Activated naive CD4-positive, alpha-beta T cell treated with anti-CD3 and anti-CD28 coated beads for 36 hours (primary cell): ENCODE data around the gene LCNL1. TPM values are rescaled to one million over a fixed set of nuclear protein-coding genes. Genes with fewer than 3 reads are reported as not detected.

Source experiments
- CTCF ChIA-PET: fragments of 350-600 bp; sonication (Branson Sonifier 250); formaldehyde crosslinking; loops from one replicate; lab custom pipeline; 2021; ENCODE audit warnings: antibody characterized with exemption; lab: Charles Lee
- DNase-seq: peaks from one replicate; pipeline ENCODE4 v3.0.0-alpha.2; 2020
- H3K27ac Mint-ChIP-seq: one replicate; pipeline ENCODE4 v1.8.0; 2021; ENCODE audit warnings: mild to moderate bottlenecking, mixed read lengths
- H3K27me3 Mint-ChIP-seq: one replicate; pipeline ENCODE4 v1.8.0; 2021; ENCODE audit warnings: low read depth, mixed read lengths
- H3K36me3 Mint-ChIP-seq: one replicate; pipeline ENCODE4 v1.8.0; 2021; ENCODE audit warnings: low read depth, mixed read lengths
- H3K4me1 Mint-ChIP-seq: one replicate; pipeline ENCODE4 v1.8.0; 2021; ENCODE audit warnings: low read depth, mixed read lengths
- H3K4me3 Mint-ChIP-seq: one replicate; pipeline ENCODE4 v1.8.0; 2021; ENCODE audit warnings: mild to moderate bottlenecking, moderate library complexity, mixed read lengths
- H3K9me3 Mint-ChIP-seq: one replicate; pipeline ENCODE4 v1.8.0; 2021; ENCODE audit warnings: mixed read lengths
- intact Hi-C: fragments of 100-400 bp; cut with micrococcal nuclease; formaldehyde crosslinking; loops from one replicate; pipeline ENCODE4 v1.15.1; 2023
- total RNA-seq, 2 experiments: library from RNA; stranded (reverse); gene quantifications; one replicate each; pipeline ENCODE4 v1.2.3, GENCODE V29; 2021

The LCNL1 gene
- total RNA-seq: not detected

GRCh38 chr9:136982232-136983051 is at the start of gene LCNL1:
Gene LCNL1 (plus strand): TSS chr9:136982993. CDS start chr9:136983587, 594 bp downstream.
- no peak within 1 kb of the TSS for H3K4me3 Mint-ChIP-seq
- H3K9me3 Mint-ChIP-seq: no peaks in the 10 kb centered on the region
- intact Hi-C loops: no loop called here
- H3K36me3 Mint-ChIP-seq: no peaks in the 10 kb centered on the region
- peaks cover 21% of the 10 kb centered on the region for H3K27me3 Mint-ChIP-seq
- H3K4me1 Mint-ChIP-seq: peaks cover 1% of the 10 kb centered on the region
- no peak within 1 kb of the TSS for H3K27ac Mint-ChIP-seq
- no peak for DNase-seq
- CTCF ChIA-PET: no interaction called here

- CTCF ChIA-PET: no interaction called here
- DNase-seq: no peak
- no peak overlapping the region for H3K27ac Mint-ChIP-seq
- intact Hi-C loops: no loop called here
- no peak overlapping the region for H3K4me3 Mint-ChIP-seq
- H3K9me3 Mint-ChIP-seq: no peaks in the 10 kb centered on the region
- H3K27me3 Mint-ChIP-seq: no peaks in the 10 kb centered on the region
- H3K36me3 Mint-ChIP-seq: peaks cover 30% of the 10 kb centered on the region
- peaks cover 17% of the 10 kb centered on the region for H3K4me1 Mint-ChIP-seq
Observed at GRCh38 chr9:136934277-136934676, 48.5 kb upstream of the LCNL1 start.

- no peaks in the 10 kb centered on the region for H3K27me3 Mint-ChIP-seq
- no peak for DNase-seq
- no peak overlapping the region for H3K27ac Mint-ChIP-seq
- H3K9me3 Mint-ChIP-seq: no peaks in the 10 kb centered on the region
- H3K4me3 Mint-ChIP-seq: no peak overlapping the region
- CTCF ChIA-PET: no interaction called here
- H3K36me3 Mint-ChIP-seq: peaks cover 31% of the 10 kb centered on the region
- intact Hi-C loops: no loop called here
- peaks cover 17% of the 10 kb centered on the region for H3K4me1 Mint-ChIP-seq
Observed at GRCh38 chr9:136935651-136936050, 47.1 kb upstream of the LCNL1 start.

DNA sequence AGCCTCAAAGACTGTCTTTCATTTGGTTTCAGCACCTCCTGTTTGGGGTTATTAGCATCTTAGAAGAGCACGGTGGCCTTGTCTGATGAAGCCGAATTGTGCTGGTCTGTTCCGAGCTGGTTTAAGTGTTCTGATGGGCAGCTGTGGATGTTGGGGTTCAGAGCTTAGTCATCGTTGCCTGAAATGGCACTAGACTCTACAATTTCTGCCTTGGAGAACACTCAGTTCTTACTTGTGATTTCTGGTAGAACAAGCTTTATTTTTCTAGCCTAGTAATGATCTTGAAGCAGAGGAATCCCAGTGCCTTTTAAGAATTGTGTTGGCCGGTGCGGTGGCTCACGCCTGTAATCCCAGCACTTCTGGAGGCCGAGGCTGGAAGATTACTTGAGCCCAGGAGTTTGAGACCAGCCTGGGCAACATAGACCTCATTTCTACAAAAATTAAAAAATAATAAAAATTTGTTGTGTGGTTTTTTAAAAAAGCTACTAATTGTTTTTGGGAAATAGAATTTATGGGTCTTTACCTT is 46.1 kb upstream of the LCNL1 start:
- H3K27ac Mint-ChIP-seq: no peak overlapping the region

DNA sequence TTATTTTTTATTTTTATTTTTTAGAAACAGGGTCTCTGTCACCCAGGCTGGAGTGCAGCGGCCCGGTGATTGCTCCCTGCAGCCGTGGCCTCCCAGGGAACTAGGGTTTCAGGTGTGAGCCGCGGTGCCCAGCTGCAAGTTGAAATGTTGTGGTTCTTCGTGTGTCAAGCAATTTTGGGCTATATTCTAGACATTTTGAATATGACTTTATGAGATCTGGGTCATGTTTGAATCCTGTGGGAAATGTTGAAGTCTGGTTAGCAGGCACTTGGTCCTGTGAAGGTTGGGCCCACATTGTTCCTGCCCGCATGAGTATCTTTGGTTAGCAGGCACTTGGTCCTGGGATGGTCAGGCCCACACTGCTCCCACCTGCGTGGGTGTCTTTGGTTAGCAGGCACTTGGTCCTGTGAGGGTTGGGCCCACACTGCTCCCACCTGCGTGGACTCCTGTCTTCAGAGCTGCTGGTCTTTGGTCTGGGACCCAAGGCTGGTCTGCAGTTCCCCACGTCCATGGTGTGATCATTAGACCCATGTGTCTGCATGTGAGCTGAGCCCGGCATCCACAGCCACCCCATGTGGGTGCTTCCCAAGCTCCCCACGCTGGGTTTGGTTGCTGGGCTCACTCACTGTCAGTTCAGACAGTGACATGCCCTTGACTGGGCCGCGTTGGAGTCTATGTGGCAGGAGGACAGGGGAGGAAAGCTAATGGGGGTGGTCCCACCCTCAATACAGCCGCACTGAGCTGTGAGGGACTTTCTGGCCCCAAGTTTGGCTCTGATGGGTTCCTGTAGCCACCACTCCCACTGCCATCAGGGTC is 45.4 kb upstream of the LCNL1 start:
- no peak overlapping the region for H3K4me3 Mint-ChIP-seq
- no peaks in the 10 kb centered on the region for H3K27me3 Mint-ChIP-seq
- no peak for DNase-seq
- peaks cover 33% of the 10 kb centered on the region for H3K36me3 Mint-ChIP-seq
- H3K4me1 Mint-ChIP-seq: peaks cover 9% of the 10 kb centered on the region
- H3K27ac Mint-ChIP-seq: no peak overlapping the region
- H3K9me3 Mint-ChIP-seq: no peaks in the 10 kb centered on the region
- CTCF ChIA-PET: interaction anchor here (1.1 to 2.4 kb wide), 2 partner anchors 11 to 95 kb away, joined by 3 to 5 read pairs; partner anchors contain the start of gene AJM1
- intact Hi-C loops: no loop called here

More for the DNA sequence above, 46.1 kb upstream of the LCNL1 start:
- Mint-ChIP-seq H3K36me3 (peaks cover 33% of the 10 kb centered on the region), H3K9me3 (no peaks in the 10 kb centered on the region), H3K4me1 (peaks cover 14% of the 10 kb centered on the region), H3K4me3 (no peak overlapping the region), H3K27me3 (no peaks in the 10 kb centered on the region)
- DNase-seq: no peak
- intact Hi-C loops: no loop called here
- CTCF ChIA-PET: interaction anchor here (1.1 kb wide), 1 partner anchor 12 kb away, joined by 3 read pairs; no protein-coding TSS in a partner anchor

DNA sequence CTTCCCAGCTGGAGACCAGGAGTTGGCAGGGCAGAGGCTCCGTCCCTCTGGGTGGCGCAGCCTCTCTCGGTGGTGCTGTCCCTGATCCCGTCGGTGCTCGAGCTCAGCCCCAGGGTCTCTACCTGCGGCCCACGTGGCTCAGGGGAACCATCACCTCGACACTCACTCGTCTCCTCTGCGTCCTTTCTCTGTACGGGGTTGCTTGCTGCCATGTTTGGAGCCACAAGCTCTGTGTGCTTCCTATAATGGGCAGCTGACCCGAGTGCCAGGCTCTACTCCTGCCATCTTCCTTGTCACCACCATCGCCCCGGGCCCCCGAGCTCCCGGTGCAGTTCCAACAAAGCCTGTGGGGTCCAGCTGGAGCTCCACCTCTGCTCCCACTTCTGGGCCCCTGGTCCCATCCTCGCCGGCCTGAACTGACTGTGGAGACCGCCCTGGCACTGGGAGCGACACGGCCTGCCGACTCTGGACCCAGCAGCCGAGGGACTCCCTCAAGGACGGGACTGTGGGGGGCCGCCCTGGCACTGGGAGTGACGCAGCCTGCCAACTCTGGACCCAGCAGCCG is 43.3 kb upstream of the LCNL1 start:
- DNase-seq: no peak
- CTCF ChIA-PET: interaction anchor here (0.6 to 2.4 kb wide), 3 partner anchors 15 to 107 kb away, joined by 3 to 5 read pairs (median 3); partner anchors contain the start of gene AJM1
- Mint-ChIP-seq H3K4me3 (no peak overlapping the region), H3K4me1 (peaks cover 5% of the 10 kb centered on the region), H3K36me3 (peaks cover 31% of the 10 kb centered on the region), H3K27ac (peak overlapping the region; percentile 8), H3K9me3 (no peaks in the 10 kb centered on the region), H3K27me3 (no peaks in the 10 kb centered on the region)
- intact Hi-C loops: no loop called here

GRCh38 chr9:136939996-136940525 is 42.7 kb upstream of the LCNL1 start:
- Mint-ChIP-seq H3K27me3 (no peaks in the 10 kb centered on the region), H3K4me1 (peaks cover 9% of the 10 kb centered on the region), H3K9me3 (no peaks in the 10 kb centered on the region), H3K4me3 (no peak overlapping the region), H3K36me3 (peaks cover 29% of the 10 kb centered on the region), H3K27ac (no peak overlapping the region)
- no peak for DNase-seq
- CTCF ChIA-PET: interaction anchor here (2.4 kb wide), 1 partner anchor 98 kb away, joined by 5 read pairs; the partner anchor contains the start of gene AJM1
- intact Hi-C loops: no loop called here

- Mint-ChIP-seq H3K27ac (no peak overlapping the region), H3K4me1 (peaks cover 9% of the 10 kb centered on the region), H3K4me3 (no peak overlapping the region), H3K27me3 (no peaks in the 10 kb centered on the region), H3K36me3 (peaks cover 29% of the 10 kb centered on the region), H3K9me3 (no peaks in the 10 kb centered on the region)
- DNase-seq: no peak
- intact Hi-C loops: no loop called here
- CTCF ChIA-PET: no interaction called here
Observed at GRCh38 chr9:136940526-136941230, 42.1 kb upstream of the LCNL1 start.

GRCh38 chr9:136941231-136942111 is 41.3 kb upstream of the LCNL1 start:
- H3K27ac Mint-ChIP-seq: no peak overlapping the region
- CTCF ChIA-PET: no interaction called here
- peaks cover 9% of the 10 kb centered on the region for H3K4me1 Mint-ChIP-seq
- H3K27me3 Mint-ChIP-seq: no peaks in the 10 kb centered on the region
- H3K9me3 Mint-ChIP-seq: no peaks in the 10 kb centered on the region
- no peak for DNase-seq
- H3K4me3 Mint-ChIP-seq: no peak overlapping the region
- H3K36me3 Mint-ChIP-seq: peaks cover 26% of the 10 kb centered on the region
- intact Hi-C loops: no loop called here

DNA sequence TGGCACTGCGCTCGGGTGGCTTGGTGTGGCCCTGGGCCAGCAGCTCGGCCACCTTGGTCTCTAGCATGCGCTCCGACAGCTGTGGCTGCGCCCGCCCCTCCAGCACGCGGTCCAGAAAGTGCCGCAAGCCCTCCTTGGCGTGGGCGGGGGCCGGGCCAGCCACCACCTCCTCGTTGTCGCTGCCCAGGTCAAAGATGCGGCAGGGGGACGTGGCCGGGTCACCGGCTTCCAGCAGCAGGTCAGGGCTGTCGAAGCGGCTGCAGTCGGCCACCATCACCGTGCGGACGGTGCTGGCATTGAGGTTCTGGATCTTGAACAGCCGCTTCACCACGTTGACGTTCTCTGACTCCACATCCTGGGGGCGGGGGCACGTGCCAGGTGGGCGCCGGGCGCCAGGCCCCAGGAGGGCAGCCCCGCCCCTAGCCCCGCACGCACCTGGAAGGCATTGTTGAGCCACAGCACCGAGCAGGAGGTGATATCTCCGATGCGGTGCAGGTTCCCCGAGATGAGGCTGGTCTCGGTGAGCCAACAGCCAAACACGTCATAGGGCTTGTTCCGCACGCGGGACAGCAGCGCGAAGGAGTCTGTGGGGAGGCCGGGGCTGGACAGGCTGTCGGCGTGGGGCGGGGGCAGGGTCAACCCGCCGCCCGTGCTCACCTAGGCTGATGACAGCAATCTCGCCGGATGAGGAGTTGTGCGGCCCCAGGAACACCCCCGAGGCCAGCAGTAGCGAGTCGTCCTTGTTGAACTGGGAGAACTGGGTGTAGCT is 40.5 kb upstream of the LCNL1 start:
- CTCF ChIA-PET: no interaction called here
- Mint-ChIP-seq H3K4me3 (peak overlapping the region; percentile 59), H3K4me1 (peaks cover 9% of the 10 kb centered on the region), H3K9me3 (no peaks in the 10 kb centered on the region), H3K27me3 (no peaks in the 10 kb centered on the region), H3K27ac (no peak overlapping the region), H3K36me3 (peaks cover 20% of the 10 kb centered on the region)
- intact Hi-C loops: no loop called here
- no peak for DNase-seq
